ENCODE results near the gene XRCC4.

GRCh38 chr5:83099001-83099400 is 21.7 kb downstream of the XRCC4 start:
- TF ChIP-seq CTCF (IDR thresholded peaks at IDR 0.05) = no peak
- TF ChIP-seq POLR2A (IDR thresholded peaks at IDR 0.05) = no peak

All from adrenal gland (tissue), 5 donors.